ENCODE measurements around the gene ETF1. TPM values are rescaled to one million over a fixed set of nuclear protein-coding genes. Genes with fewer than 3 reads are reported as not detected.

ETF1 gene
- total RNA-seq, 1 donor from 2014 or later = 153 TPM

DNA sequence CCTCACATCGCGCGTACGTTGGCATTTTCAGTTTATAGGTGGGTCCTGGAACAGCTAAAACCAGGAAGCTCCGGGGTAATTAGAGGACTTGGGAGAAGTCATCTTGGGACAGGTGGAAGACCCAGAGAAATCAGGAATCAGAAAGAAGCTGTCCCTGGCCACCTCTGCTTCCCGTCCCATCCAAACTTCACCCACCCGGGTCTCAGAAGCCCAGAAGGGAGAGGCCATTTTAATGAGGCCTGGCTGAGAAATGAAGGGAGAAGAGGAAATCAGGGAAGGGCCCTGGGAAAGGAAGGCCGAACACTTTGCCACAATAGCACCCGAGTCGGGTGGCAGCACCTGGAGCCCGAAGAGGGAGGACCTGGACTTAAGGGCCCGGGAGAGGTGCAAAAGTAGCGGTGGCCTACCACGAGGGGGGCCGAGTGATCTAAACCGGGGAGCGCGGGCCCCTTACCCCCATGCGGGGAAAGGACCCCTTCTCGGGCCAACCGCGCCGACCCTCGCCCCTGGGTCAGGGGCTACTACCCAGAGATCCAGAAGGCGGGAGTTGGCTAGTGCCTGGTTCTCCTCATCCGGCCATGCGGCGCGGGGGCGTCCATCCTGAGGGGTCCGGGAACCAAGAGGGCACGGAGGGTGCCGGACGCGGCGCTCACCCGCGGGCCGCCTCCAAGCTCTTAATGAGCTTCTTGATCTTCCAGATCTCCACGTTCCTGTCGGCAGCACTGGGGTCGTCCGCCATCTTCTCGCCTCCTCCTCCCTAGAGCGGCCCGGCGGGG is 668 bp downstream of the ETF1 start:
- no peak for FAIRE-seq

GRCh38 chr5:138541511-138542179 is 1.4 kb downstream of the ETF1 start:
- Mint-ChIP-seq H3K27ac (ENCODE audit: unreplicated experiment) (peak overlapping the region; percentile 90), H3K9me3 (ENCODE audit: unreplicated experiment) (no peaks in the 10 kb centered on the region), H3K27me3 (ENCODE audit: low read depth, unreplicated experiment) (no peaks in the 10 kb centered on the region), H3K4me3 (ENCODE audit: unreplicated experiment) (peak overlapping the region; percentile 100), H3K4me1 (ENCODE audit: low read depth, unreplicated experiment) (peaks cover 42% of the 10 kb centered on the region), H3K36me3 (ENCODE audit: low read depth, unreplicated experiment) (peaks cover 1% of the 10 kb centered on the region)
- no peaks in the 10 kb centered on the region for H3K9me3 ChIP-seq (ENCODE audit: insufficient read depth, low read depth, low read length)
- DNase-seq (ENCODE audit: low read depth) (no peak), FAIRE-seq (no peak)
- H3K4me3 ChIP-seq (ENCODE audit: insufficient read depth, low read depth, low read length) = peak overlapping the region; percentile 91
- peaks cover 22% of the 10 kb centered on the region for H3K4me1 ChIP-seq (ENCODE audit: insufficient read depth, low read length)
- H4K20me1 ChIP-seq (ENCODE audit: insufficient read depth, low read length) = peaks cover 55% of the 10 kb centered on the region
- H3K79me2 ChIP-seq (ENCODE audit: insufficient read depth, low read length) = peaks cover 92% of the 10 kb centered on the region
- no peaks in the 10 kb centered on the region for H3K27me3 ChIP-seq (ENCODE audit: insufficient read depth, low read length)
- peak overlapping the region; percentile 98 for H3K4me2 ChIP-seq (ENCODE audit: low read length)
- H3K9ac ChIP-seq (ENCODE audit: low read length) = peak overlapping the region; percentile 99
- H2AFZ ChIP-seq (ENCODE audit: low read depth, low read length) = no peak overlapping the region
- no peaks in the 10 kb centered on the region for H3K36me3 ChIP-seq (ENCODE audit: insufficient read depth, low read length)
- TF ChIP-seq, protein P1, sequence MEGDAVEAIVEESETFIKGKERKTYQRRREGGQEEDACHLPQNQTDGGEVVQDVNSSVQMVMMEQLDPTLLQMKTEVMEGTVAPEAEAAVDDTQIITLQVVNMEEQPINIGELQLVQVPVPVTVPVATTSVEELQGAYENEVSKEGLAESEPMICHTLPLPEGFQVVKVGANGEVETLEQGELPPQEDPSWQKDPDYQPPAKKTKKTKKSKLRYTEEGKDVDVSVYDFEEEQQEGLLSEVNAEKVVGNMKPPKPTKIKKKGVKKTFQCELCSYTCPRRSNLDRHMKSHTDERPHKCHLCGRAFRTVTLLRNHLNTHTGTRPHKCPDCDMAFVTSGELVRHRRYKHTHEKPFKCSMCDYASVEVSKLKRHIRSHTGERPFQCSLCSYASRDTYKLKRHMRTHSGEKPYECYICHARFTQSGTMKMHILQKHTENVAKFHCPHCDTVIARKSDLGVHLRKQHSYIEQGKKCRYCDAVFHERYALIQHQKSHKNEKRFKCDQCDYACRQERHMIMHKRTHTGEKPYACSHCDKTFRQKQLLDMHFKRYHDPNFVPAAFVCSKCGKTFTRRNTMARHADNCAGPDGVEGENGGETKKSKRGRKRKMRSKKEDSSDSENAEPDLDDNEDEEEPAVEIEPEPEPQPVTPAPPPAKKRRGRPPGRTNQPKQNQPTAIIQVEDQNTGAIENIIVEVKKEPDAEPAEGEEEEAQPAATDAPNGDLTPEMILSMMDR (IDR thresholded peaks at IDR 0.05; ENCODE audit: insufficient read depth, low read depth, low read length) = no peak
- no peak for TF ChIP-seq EZH2 (IDR thresholded peaks at IDR 0.05; ENCODE audit: insufficient read depth, low read length)
- H3K27ac ChIP-seq (ENCODE audit: low read depth, low read length) = peak overlapping the region; percentile 98

More for the DNA sequence above, 668 bp downstream of the ETF1 start:
- Histone ChIP-seq H3K9me3 (ENCODE audit: insufficient read depth, low read depth, low read length) (no peaks in the 10 kb centered on the region), H3K4me2 (ENCODE audit: low read length) (peak overlapping the region; percentile 98), H3K9ac (ENCODE audit: low read length) (peak overlapping the region; percentile 99), H3K27ac (ENCODE audit: low read depth, low read length) (peak overlapping the region; percentile 98), H3K36me3 (ENCODE audit: insufficient read depth, low read length) (no peaks in the 10 kb centered on the region), H4K20me1 (ENCODE audit: insufficient read depth, low read length) (peaks cover 55% of the 10 kb centered on the region), H3K27me3 (ENCODE audit: insufficient read depth, low read length) (no peaks in the 10 kb centered on the region), H3K4me3 (ENCODE audit: insufficient read depth, low read depth, low read length) (peak overlapping the region; percentile 91), H2AFZ (ENCODE audit: low read depth, low read length) (peak overlapping the region; percentile 55), H3K4me1 (ENCODE audit: insufficient read depth, low read length) (peaks cover 22% of the 10 kb centered on the region), H3K79me2 (ENCODE audit: insufficient read depth, low read length) (peaks cover 92% of the 10 kb centered on the region)
- Mint-ChIP-seq H3K9me3 (ENCODE audit: unreplicated experiment) (no peaks in the 10 kb centered on the region), H3K4me3 (ENCODE audit: unreplicated experiment) (peak overlapping the region; percentile 100), H3K36me3 (ENCODE audit: low read depth, unreplicated experiment) (peaks cover 1% of the 10 kb centered on the region), H3K27me3 (ENCODE audit: low read depth, unreplicated experiment) (no peaks in the 10 kb centered on the region), H3K27ac (ENCODE audit: unreplicated experiment) (peak overlapping the region; percentile 94), H3K4me1 (ENCODE audit: low read depth, unreplicated experiment) (peaks cover 42% of the 10 kb centered on the region)
- no peak for DNase-seq (ENCODE audit: low read depth)
- no peak for TF ChIP-seq EZH2 (IDR thresholded peaks at IDR 0.05; ENCODE audit: insufficient read depth, low read length)
- TF ChIP-seq, protein P1 (IDR thresholded peaks at IDR 0.05; ENCODE audit: insufficient read depth, low read depth, low read length) = no peak

All from astrocyte (in vitro differentiated cells and primary cell).